Left kidney (tissue), 8 donors: ENCODE data around the gene RTN4. TPM values are rescaled to one million over a fixed set of nuclear protein-coding genes. Genes with fewer than 3 reads are reported as not detected.
A peak's percentile ranks its signal among the peaks of the same experiment; 100 is the strongest.
"Not testable (repeated sequence)": the region's sequence is repeated elsewhere in the genome, so short reads cannot be mapped to it uniquely, and the experiment has no call there.

Experiments
- DNase-seq: peaks from one replicate; pipeline ENCODE4 v3.0.0-alpha.2; 2013
- long read RNA-seq, 8 donors: transcript quantifications; one replicate each; lab custom pipeline, GENCODE V29; 2026
- polyA plus RNA-seq: library from polyadenylated mRNA; unstranded; fragments of 120-200 nt; gene quantifications from one replicate; pipeline ENCODE4 v1.2.1, GENCODE V29; 2013; ENCODE audit not compliant: insufficient read length

The RTN4 gene, protein sequence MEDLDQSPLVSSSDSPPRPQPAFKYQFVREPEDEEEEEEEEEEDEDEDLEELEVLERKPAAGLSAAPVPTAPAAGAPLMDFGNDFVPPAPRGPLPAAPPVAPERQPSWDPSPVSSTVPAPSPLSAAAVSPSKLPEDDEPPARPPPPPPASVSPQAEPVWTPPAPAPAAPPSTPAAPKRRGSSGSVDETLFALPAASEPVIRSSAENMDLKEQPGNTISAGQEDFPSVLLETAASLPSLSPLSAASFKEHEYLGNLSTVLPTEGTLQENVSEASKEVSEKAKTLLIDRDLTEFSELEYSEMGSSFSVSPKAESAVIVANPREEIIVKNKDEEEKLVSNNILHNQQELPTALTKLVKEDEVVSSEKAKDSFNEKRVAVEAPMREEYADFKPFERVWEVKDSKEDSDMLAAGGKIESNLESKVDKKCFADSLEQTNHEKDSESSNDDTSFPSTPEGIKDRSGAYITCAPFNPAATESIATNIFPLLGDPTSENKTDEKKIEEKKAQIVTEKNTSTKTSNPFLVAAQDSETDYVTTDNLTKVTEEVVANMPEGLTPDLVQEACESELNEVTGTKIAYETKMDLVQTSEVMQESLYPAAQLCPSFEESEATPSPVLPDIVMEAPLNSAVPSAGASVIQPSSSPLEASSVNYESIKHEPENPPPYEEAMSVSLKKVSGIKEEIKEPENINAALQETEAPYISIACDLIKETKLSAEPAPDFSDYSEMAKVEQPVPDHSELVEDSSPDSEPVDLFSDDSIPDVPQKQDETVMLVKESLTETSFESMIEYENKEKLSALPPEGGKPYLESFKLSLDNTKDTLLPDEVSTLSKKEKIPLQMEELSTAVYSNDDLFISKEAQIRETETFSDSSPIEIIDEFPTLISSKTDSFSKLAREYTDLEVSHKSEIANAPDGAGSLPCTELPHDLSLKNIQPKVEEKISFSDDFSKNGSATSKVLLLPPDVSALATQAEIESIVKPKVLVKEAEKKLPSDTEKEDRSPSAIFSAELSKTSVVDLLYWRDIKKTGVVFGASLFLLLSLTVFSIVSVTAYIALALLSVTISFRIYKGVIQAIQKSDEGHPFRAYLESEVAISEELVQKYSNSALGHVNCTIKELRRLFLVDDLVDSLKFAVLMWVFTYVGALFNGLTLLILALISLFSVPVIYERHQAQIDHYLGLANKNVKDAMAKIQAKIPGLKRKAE
- polyA plus RNA-seq = 374 TPM
- long read RNA-seq, donor 1, transcript RTN4-213 (3 exons, 832 nt) = minor isoform, 6 of 169 reads
- long read RNA-seq, donor 1, transcript RTN4-205 (7 exons, 1,898 nt) = minor isoform, 36 of 169 reads
- long read RNA-seq, donor 1, transcript RTN4-215 (2 exons, 860 nt) = minor isoform, 13 of 169 reads
- long read RNA-seq, donor 1, transcript RTN4-201 (7 exons, 2,333 nt) = major isoform, 96 of 169 reads
- long read RNA-seq, donor 1, partial matches to known transcripts = 12 of 169 reads
- long read RNA-seq, donor 1, other reads (novel, unspliced or antisense) = 0 of 169 reads
- long read RNA-seq, donor 2, transcript RTN4-201 (7 exons, 2,333 nt) = major isoform, 67 of 144 reads
- long read RNA-seq, donor 2, transcript RTN4-215 (2 exons, 860 nt) = minor isoform, 16 of 144 reads
- long read RNA-seq, donor 2, transcript RTN4-205 (7 exons, 1,898 nt) = minor isoform, 37 of 144 reads
- long read RNA-seq, donor 2, partial matches to known transcripts = 16 of 144 reads
- long read RNA-seq, donor 2, other reads (novel, unspliced or antisense) = 0 of 144 reads
- long read RNA-seq, donor 3, transcript RTN4-215 (2 exons, 860 nt) = minor isoform, 7 of 81 reads
- long read RNA-seq, donor 3, transcript RTN4-201 (7 exons, 2,333 nt) = major isoform, 42 of 81 reads
- long read RNA-seq, donor 3, transcript RTN4-205 (7 exons, 1,898 nt) = minor isoform, 25 of 81 reads
- long read RNA-seq, donor 3, partial matches to known transcripts = 5 of 81 reads
- long read RNA-seq, donor 3, other reads (novel, unspliced or antisense) = 0 of 81 reads
- long read RNA-seq, donor 4, partial matches to known transcripts = 0 of 9 reads
- long read RNA-seq, donor 4, other reads (novel, unspliced or antisense) = 0 of 9 reads
- long read RNA-seq, donor 5, transcript RTN4-205 (7 exons, 1,898 nt) = minor isoform, 77 of 218 reads
- long read RNA-seq, donor 5, transcript RTN4-215 (2 exons, 860 nt) = minor isoform, 11 of 218 reads
- long read RNA-seq, donor 5, transcript RTN4-201 (7 exons, 2,333 nt) = major isoform, 89 of 218 reads
- long read RNA-seq, donor 5, partial matches to known transcripts = 32 of 218 reads
- long read RNA-seq, donor 5, other reads (novel, unspliced or antisense) = 0 of 218 reads
- long read RNA-seq, donor 6, transcript RTN4-205 (7 exons, 1,898 nt) = minor isoform, 23 of 132 reads
- long read RNA-seq, donor 6, transcript RTN4-201 (7 exons, 2,333 nt) = major isoform, 72 of 132 reads
- long read RNA-seq, donor 6, transcript RTN4-215 (2 exons, 860 nt) = minor isoform, 13 of 132 reads
- long read RNA-seq, donor 6, partial matches to known transcripts = 21 of 132 reads
- long read RNA-seq, donor 6, other reads (novel, unspliced or antisense) = 0 of 132 reads
- long read RNA-seq, donor 7, transcript RTN4-215 (2 exons, 860 nt) = minor isoform, 21 of 187 reads
- long read RNA-seq, donor 7, transcript RTN4-205 (7 exons, 1,898 nt) = minor isoform, 52 of 187 reads
- long read RNA-seq, donor 7, transcript RTN4-201 (7 exons, 2,333 nt) = major isoform, 87 of 187 reads
- long read RNA-seq, donor 7, partial matches to known transcripts = 20 of 187 reads
- long read RNA-seq, donor 7, other reads (novel, unspliced or antisense) = 0 of 187 reads
- long read RNA-seq, donor 8, transcript RTN4-205 (7 exons, 1,898 nt) = minor isoform, 26 of 75 reads
- long read RNA-seq, donor 8, transcript RTN4-201 (7 exons, 2,333 nt) = major isoform, 30 of 75 reads
- long read RNA-seq, donor 8, partial matches to known transcripts = 10 of 75 reads
- long read RNA-seq, donor 8, other reads (novel, unspliced or antisense) = 0 of 75 reads

DNA sequence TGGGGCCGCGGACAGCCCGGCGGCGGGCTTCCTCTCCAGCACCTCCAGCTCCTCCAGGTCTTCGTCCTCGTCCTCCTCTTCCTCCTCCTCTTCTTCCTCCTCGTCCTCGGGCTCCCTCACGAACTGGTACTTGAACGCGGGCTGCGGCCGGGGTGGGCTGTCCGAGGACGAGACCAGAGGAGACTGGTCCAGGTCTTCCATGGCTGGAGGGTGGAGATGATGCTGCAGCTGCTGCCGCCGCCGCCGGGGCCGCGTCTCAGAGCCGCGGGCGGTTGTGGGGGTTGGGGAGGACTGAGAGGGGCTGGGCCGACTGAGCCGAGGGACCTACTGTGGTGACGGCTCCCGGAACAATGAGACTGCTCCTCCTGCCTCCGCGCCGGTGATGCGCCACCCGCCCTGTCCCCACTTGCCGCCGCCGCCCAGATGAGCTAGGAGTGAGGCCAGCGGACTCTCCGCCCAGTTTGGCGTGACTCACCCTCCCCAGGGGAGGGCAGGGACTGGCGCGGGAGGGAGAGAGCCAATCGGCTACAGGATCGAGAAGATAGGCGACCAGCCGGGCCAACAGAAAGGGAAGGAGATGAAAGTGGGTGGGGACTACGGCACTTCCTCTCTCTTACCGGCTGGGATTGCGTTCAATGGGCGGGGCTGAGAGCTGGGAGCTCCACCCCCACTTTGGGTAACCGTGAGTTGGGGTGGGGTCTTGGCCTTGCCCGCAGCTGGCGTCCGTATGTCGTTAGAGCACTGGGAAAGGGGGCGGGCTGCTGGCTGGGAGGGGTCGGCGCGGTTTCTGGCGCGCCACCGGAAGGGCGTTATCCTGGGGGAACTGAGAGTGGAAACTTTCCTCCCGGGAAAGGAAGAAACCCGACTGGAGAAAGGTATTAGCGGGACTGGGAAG is at the start of gene RTN4:
TSS of gene RTN4 (minus strand) at position 352 of the 895 bp plus-strand sequence. CDS start at position 201, 151 bp downstream.
- peak; percentile 98 for DNase-seq

DNA sequence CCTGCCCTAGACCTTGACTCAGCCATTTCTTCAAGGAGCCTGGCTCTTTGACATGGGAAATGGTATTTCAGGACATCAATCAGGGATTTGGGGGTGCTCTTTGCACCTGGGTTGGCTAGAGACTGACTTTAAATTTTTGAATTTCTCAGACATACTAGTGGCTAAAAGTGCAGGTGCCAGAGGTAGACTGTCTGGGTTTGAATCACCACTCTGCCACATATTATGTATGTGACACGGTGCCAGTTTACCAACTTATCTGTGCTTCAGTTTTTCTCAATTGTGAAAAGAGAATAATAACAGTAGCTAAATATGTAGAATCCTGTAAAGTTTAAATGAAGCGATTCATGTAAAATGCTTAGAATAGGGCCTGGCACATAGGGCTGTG is 49.2 kb upstream of the RTN4 start:
- DNase-seq = no peak

DNA sequence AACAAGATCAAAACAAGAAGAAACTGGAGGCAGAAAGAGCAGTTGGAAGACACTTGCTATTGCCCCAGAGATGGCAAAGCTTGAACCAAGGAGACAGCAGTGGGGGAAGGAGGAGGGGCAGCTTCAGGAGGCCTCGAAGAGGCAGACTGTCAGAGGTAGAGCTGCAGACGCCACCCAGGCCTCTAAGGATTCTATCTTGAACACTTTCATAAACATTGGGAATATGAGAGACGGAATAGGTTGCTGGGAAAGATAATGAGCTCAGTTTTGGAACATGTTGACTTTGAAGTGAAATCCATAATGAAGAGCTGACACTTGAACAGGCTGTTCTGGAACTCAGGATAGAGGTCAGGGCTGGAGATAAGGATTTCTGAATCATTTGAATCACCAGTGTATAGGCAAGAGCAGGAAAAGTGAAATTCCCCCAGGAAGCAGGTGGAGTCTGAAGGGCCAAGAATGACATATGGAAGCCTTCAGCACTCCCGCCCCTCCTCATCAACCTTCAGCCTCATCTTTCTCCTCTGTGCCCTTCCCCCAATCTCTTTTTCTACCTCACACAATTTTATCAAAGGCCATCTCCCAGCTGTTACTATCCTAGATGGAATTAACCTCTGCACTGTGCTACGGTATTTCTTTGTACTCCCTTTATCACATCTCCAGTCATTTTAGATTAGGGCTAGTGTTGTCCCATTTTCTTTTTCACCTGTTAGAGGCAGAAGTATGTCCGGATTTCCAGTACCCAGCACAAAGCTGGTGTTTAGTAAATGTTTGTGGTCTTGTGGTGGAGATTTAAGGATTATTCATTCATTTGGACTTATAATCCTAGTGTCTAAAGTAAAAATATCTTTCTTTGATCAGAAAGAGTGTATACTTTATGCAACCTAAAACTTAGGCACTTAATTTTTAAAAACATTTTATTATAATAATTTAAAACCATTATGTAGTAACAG is 47.5 kb upstream of the RTN4 start:
- no peak for DNase-seq

DNA sequence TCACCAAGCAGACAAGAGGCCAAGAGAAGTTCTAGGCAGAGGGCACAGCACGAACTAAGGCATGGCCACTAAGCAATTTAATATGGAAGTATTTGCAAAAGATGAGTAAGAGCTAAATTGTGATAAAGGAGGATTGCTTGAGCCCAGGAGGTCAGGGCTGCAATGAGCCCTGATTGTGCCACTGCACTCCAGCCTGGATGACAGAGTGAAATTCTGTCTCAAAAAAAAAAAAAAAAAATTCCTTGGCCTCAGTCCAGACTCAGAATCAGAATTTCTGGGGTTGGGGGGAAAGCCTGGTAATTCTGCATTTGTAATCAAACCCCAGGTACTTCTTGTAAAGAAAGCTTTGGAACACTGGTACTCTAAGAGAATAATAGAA is 46.8 kb upstream of the RTN4 start:
- no peak for DNase-seq

DNA sequence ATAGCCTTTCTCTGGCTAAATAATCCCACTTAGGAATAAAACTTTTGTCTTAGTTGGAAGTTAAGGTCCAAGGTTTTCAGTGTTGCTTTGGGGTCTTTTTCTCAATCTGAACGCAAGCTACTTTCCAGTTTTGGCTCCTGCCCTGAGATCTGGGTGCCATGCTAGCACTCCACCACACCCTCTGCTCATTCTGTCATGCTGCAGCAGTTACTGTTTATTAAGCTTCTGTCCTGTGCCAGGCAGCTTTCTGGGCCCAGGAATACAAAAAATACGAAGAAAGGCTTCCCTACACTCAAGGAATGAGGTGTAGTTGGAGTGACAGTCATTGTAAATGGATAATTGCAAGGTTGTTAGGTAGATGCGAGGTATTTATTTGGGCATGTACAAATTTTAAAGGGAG is 46.3 kb upstream of the RTN4 start:
- no peak for DNase-seq

DNA sequence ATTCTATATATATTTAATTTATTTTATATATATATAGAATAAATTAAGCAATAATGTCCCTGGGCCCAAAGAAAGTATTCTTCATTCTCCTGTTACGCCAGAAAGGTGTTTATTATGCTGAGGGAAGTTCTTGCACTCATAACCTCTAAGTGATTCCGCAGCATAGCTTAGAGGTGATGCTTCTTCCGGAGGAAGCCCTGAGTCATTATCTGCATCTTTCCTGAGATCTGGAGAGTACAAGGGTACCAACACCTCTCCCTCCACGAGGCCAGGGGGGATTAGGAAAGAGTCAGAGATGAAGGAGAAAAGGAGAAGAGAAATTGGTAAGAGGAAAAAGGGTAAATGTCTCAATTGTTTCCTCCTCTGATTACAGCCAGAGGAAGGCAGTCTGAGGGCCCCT is 43.1 kb upstream of the RTN4 start:
- DNase-seq = no peak

DNA sequence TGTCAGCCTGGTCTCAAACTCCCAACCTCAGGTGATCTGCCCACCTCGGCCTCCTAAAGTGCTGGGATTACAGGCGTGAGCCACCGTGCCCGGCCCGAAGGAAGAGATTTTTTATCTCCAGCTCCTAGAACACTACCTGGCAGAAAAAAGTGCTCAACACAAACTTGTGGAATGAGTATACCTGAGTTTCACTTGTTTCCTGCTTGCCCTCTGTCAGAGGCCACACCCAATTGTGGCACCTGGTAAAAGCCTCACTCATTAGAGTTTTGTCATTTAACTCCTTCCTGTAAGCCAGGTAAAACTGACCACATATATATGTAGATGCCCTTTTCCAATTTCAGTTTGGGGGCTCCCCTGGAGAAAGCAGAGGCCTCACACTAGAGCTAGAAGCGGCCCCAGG is 42.2 kb upstream of the RTN4 start:
- DNase-seq = no peak

DNA sequence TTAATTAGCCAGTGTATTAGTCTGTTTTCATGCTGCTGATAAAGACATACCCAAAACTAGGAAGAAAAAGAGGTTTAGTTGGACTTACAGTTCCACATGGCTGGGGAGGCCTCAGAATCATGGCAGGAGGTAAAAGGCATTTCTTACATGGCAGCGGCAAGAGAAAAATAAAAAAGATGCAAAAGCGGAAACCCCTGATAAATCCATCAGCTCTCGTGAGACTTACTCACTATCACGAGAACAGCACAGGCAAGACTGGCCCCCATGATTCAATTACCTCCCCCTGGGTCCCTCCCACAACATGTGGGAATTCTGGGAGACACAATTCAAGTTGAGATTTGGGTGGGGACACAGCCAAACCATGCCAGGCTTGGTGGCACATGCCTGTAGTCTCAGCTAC is 41.4 kb upstream of the RTN4 start:
- not testable (repeated sequence) for DNase-seq

DNA sequence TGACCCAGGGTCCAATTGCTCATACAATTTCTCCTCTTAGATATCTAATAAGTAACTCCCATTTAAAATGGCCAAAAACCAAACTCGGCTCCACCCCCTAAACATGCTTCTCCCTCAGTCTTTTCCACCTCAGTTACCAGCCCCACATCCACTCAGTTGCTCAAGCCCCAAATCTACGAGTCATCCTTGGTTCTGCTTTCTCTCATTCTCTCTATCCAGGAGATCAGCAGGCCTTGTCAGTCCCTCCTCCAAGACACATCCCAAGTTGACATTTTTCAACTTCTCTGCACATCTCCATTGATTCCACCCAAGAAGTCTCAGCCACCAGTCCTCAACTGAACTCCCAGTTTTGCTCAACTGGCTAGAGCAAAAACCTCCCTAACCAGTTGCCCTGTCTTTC is 40.5 kb upstream of the RTN4 start:
- DNase-seq = no peak

DNA sequence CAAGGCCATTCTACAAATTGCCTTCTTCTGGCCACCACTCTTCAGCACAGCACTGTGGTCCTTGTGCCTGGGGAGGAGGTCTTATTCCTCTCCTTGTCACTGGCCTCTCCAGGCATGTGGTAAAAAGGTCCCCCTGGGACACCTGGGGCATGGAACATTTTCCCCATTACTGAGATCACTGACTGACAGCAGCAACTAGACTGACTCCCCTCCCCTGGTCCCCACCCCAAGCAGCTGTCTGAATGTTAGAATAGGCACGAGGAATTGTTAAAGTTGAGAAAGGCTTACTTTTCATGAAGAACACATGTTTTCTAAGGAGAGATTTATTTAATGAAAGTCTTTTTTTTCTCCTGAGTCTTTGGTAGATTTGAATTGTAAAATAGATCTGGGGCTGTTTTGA is 39.5 kb upstream of the RTN4 start:
- DNase-seq = no peak

DNA sequence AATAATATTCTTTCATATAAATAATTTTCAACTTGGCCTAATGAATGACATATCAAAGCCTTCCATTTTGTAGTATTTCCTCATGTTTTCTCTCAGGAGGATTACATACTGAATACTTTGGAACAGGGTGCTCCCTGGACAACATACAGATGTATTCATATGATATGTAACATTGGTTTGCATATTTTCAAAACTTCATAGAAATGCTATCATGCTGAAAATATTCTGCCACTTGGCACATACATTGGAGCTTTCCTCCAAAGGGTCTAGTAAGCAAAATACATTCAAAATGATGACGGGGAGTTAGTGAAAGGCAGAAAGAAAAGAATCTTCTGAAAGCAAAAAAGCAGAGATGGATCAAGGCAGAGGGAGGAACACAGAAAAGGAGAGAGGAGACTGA is 38.1 kb upstream of the RTN4 start:
- DNase-seq = no peak

DNA sequence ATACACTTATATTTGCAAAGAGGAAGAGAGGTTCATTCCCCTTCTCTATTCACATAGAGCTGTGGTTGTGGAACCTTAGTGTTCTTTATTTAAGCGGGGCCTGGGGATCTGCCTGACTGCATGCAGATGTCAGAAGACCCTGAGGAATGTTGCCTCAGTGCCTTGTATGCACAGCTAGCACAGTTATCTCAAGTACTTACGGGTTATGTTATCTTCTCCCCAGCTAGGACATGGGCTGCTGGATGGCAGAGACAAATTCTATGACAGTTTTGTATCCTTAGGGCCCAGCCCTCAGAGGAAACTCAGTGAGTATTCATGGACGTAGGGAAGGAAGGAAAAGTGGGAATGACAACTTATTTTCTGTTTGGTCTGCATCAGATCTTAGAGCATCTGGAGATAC is 37.7 kb upstream of the RTN4 start:
- no peak for DNase-seq

DNA sequence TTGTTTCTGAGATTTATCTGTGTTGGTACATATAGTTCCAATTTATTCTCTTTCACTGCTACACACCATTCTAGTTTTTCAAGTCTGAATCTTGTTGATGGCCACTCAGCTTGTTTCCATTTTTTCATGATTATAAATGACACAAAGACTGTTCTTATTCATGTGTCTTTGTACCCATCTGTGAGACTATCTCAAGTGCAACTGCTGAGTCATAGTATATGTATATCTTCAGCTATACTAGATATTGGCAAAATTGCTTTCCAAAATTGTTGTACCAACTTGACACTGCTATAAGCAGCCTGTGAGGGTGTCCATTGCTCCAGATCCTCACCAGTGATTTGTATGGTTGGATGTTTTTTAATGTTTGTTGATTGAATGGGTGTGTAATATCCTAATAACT is 37.2 kb upstream of the RTN4 start:
- no peak for DNase-seq

DNA sequence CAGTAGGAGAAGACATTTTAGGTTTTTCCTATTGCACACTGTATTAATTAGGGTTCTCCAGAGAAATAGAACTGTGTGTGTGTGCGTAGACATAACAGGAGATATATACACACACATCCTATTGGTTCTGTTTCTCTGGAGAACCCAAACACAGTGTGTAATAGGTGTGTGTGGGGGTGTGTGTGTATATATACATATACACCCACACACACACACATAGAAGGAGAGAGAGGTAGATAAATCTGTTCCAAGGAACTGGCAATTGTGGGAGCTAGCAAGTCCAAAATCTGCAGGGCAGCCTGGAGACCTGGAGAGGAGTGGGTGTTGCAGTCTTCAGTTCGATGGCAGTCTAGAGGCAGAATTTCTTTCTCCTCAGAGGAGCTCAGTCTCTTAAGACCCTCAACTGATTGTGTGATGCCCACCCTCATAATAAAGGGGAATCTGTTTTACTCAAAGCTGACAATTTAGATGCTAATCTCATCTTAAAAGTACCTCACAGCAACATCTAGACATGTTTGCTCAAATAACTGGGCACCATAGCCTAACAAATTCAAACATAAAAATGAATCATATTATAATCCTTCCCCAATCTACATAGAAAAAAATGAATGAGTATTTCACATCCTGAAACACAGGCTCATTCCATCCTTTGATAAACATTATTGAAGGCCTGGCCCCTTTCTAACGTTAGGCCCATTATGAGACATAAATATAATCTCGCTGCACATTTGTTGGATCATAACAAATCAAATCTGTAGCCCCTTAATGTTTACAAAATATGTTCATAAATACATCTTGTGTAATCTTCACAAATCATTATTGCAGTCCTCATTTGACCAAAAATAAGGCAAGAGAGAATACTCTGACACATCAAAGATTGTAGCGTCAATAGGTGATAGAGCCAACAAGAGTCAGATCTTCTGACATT is 35.1 kb upstream of the RTN4 start:
- no peak for DNase-seq

DNA sequence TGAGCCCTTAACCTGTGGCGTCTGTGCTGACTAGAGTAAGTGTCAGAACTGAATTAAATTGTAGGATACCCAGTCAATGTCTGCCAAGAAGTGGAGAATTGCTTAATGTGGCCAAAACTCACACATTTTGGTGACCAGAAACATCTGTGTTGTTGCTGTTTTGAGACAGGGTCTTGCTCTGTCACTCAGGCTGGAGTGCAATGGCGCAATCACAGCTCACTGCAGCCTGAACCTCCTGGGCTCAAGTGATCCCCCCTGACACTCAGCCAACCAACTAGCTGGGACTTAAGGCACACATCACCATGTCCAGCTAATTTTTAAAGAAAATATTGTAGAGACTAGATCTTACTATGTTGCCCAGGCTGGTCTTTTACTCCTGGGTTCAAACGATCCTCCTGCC is 34.4 kb upstream of the RTN4 start:
- DNase-seq = no peak
